ENCODE results near the gene LIPK.
"Not testable (repeated sequence)": the region's sequence is repeated elsewhere in the genome, so short reads cannot be mapped to it uniquely, and the experiment has no call there.

The LIPK gene

GRCh38 chr10:88705958-88706357 is at the start of gene LIPK:
Gene LIPK (plus strand): TSS chr10:88706249. CDS start chr10:88724544, 18,295 bp downstream.
- Histone ChIP-seq H3K9ac (ENCODE audit: low read depth, low read length) (no peak within 1 kb of the TSS), H3K27ac (ENCODE audit: low read depth, low read length) (peak within 1 kb of the TSS; percentile 79), H3K4me3 (ENCODE audit: low read depth, low read length) (no peak within 1 kb of the TSS), H3K27me3 (ENCODE audit: control insufficient read depth, insufficient read depth, low read length) (peaks cover 91% of the 10 kb centered on the region), H3K4me1 (ENCODE audit: control insufficient read depth, insufficient read depth, low read length) (peaks cover 29% of the 10 kb centered on the region), H3K9me3 (ENCODE audit: control insufficient read depth, insufficient read depth, low read length) (no peaks in the 10 kb centered on the region), H3K36me3 (ENCODE audit: control insufficient read depth, insufficient read depth, low read length) (no peaks in the 10 kb centered on the region)

- H3K4me1 ChIP-seq (ENCODE audit: control insufficient read depth, insufficient read depth, low read length): no peaks in the 10 kb centered on the region
- no peaks in the 10 kb centered on the region for H3K27me3 ChIP-seq (ENCODE audit: control insufficient read depth, insufficient read depth, low read length)
- no peaks in the 10 kb centered on the region for H3K36me3 ChIP-seq (ENCODE audit: control insufficient read depth, insufficient read depth, low read length)
- H3K4me3 ChIP-seq (ENCODE audit: low read depth, low read length): no peak overlapping the region
- H3K9me3 ChIP-seq (ENCODE audit: control insufficient read depth, insufficient read depth, low read length): no peaks in the 10 kb centered on the region
- no peak overlapping the region for H3K9ac ChIP-seq (ENCODE audit: low read depth, low read length)
- H3K27ac ChIP-seq (ENCODE audit: low read depth, low read length): no peak overlapping the region
Observed at GRCh38 chr10:88657901-88658300, 48.1 kb upstream of the LIPK start.

- H3K9me3 ChIP-seq (ENCODE audit: control insufficient read depth, insufficient read depth, low read length): no peaks in the 10 kb centered on the region
- no peak overlapping the region for H3K27ac ChIP-seq (ENCODE audit: low read depth, low read length)
- no peaks in the 10 kb centered on the region for H3K27me3 ChIP-seq (ENCODE audit: control insufficient read depth, insufficient read depth, low read length)
Observed at GRCh38 chr10:88659725-88660597, 46.1 kb upstream of the LIPK start.

GRCh38 chr10:88660598-88660884 is 45.5 kb upstream of the LIPK start:
- no peaks in the 10 kb centered on the region for H3K27me3 ChIP-seq (ENCODE audit: control insufficient read depth, insufficient read depth, low read length)
- H3K9ac ChIP-seq (ENCODE audit: low read depth, low read length): no peak overlapping the region
- H3K9me3 ChIP-seq (ENCODE audit: control insufficient read depth, insufficient read depth, low read length): no peaks in the 10 kb centered on the region
- H3K4me1 ChIP-seq (ENCODE audit: control insufficient read depth, insufficient read depth, low read length): no peaks in the 10 kb centered on the region
- H3K36me3 ChIP-seq (ENCODE audit: control insufficient read depth, insufficient read depth, low read length): no peaks in the 10 kb centered on the region
- H3K4me3 ChIP-seq (ENCODE audit: low read depth, low read length): no peak overlapping the region
- H3K27ac ChIP-seq (ENCODE audit: low read depth, low read length): no peak overlapping the region

More at GRCh38 chr10:88659725-88660597, 46.1 kb upstream of the LIPK start:
- no peak overlapping the region for H3K4me3 ChIP-seq (ENCODE audit: low read depth, low read length)
- no peaks in the 10 kb centered on the region for H3K4me1 ChIP-seq (ENCODE audit: control insufficient read depth, insufficient read depth, low read length)
- no peaks in the 10 kb centered on the region for H3K36me3 ChIP-seq (ENCODE audit: control insufficient read depth, insufficient read depth, low read length)
- no peak overlapping the region for H3K9ac ChIP-seq (ENCODE audit: low read depth, low read length)

GRCh38 chr10:88661018-88661417 is 45.0 kb upstream of the LIPK start:
- Histone ChIP-seq H3K4me3 (ENCODE audit: low read depth, low read length) (no peak overlapping the region), H3K36me3 (ENCODE audit: control insufficient read depth, insufficient read depth, low read length) (no peaks in the 10 kb centered on the region), H3K4me1 (ENCODE audit: control insufficient read depth, insufficient read depth, low read length) (no peaks in the 10 kb centered on the region), H3K9me3 (ENCODE audit: control insufficient read depth, insufficient read depth, low read length) (no peaks in the 10 kb centered on the region), H3K9ac (ENCODE audit: low read depth, low read length) (no peak overlapping the region), H3K27me3 (ENCODE audit: control insufficient read depth, insufficient read depth, low read length) (no peaks in the 10 kb centered on the region), H3K27ac (ENCODE audit: low read depth, low read length) (no peak overlapping the region)

- Histone ChIP-seq H3K27me3 (ENCODE audit: control insufficient read depth, insufficient read depth, low read length) (no peaks in the 10 kb centered on the region), H3K9ac (ENCODE audit: low read depth, low read length) (no peak overlapping the region), H3K4me1 (ENCODE audit: control insufficient read depth, insufficient read depth, low read length) (no peaks in the 10 kb centered on the region), H3K9me3 (ENCODE audit: control insufficient read depth, insufficient read depth, low read length) (no peaks in the 10 kb centered on the region), H3K27ac (ENCODE audit: low read depth, low read length) (no peak overlapping the region), H3K4me3 (ENCODE audit: low read depth, low read length) (no peak overlapping the region), H3K36me3 (ENCODE audit: control insufficient read depth, insufficient read depth, low read length) (no peaks in the 10 kb centered on the region)
Observed at GRCh38 chr10:88661577-88661976, 44.5 kb upstream of the LIPK start.

- not testable (repeated sequence) for H3K9me3 ChIP-seq (ENCODE audit: control insufficient read depth, insufficient read depth, low read length); H3K4me3 ChIP-seq (ENCODE audit: low read depth, low read length); H3K36me3 ChIP-seq (ENCODE audit: control insufficient read depth, insufficient read depth, low read length); H3K9ac ChIP-seq (ENCODE audit: low read depth, low read length); H3K27me3 ChIP-seq (ENCODE audit: control insufficient read depth, insufficient read depth, low read length); H3K27ac ChIP-seq (ENCODE audit: low read depth, low read length); H3K4me1 ChIP-seq (ENCODE audit: control insufficient read depth, insufficient read depth, low read length)
Observed at GRCh38 chr10:88663153-88663552, 42.9 kb upstream of the LIPK start.

- Histone ChIP-seq H3K27me3 (ENCODE audit: control insufficient read depth, insufficient read depth, low read length) (no peaks in the 10 kb centered on the region), H3K4me3 (ENCODE audit: low read depth, low read length) (no peak within 1 kb of the TSS)
Observed at GRCh38 chr10:88664142-88664541, 41.9 kb upstream of the LIPK start, which contains the start of gene LIPF. Gene LIPF (plus strand): TSS chr10:88664442. CDS start chr10:88667298, 2,856 bp downstream.

GRCh38 chr10:88668465-88668864 is 37.6 kb upstream of the LIPK start:
- Histone ChIP-seq H3K27ac (ENCODE audit: low read depth, low read length) (no peak overlapping the region), H3K36me3 (ENCODE audit: control insufficient read depth, insufficient read depth, low read length) (no peaks in the 10 kb centered on the region), H3K4me3 (ENCODE audit: low read depth, low read length) (no peak overlapping the region), H3K9ac (ENCODE audit: low read depth, low read length) (no peak overlapping the region), H3K4me1 (ENCODE audit: control insufficient read depth, insufficient read depth, low read length) (no peaks in the 10 kb centered on the region), H3K9me3 (ENCODE audit: control insufficient read depth, insufficient read depth, low read length) (no peaks in the 10 kb centered on the region), H3K27me3 (ENCODE audit: control insufficient read depth, insufficient read depth, low read length) (no peaks in the 10 kb centered on the region)

More at GRCh38 chr10:88664142-88664541, 41.9 kb upstream of the LIPK start, which contains the start of gene LIPF:
- H3K4me1 ChIP-seq (ENCODE audit: control insufficient read depth, insufficient read depth, low read length): no peaks in the 10 kb centered on the region
- H3K36me3 ChIP-seq (ENCODE audit: control insufficient read depth, insufficient read depth, low read length): no peaks in the 10 kb centered on the region
- H3K27ac ChIP-seq (ENCODE audit: low read depth, low read length): no peak within 1 kb of the TSS
- H3K9me3 ChIP-seq (ENCODE audit: control insufficient read depth, insufficient read depth, low read length): no peaks in the 10 kb centered on the region
- no peak within 1 kb of the TSS for H3K9ac ChIP-seq (ENCODE audit: low read depth, low read length)

- Histone ChIP-seq H3K4me3 (ENCODE audit: low read depth, low read length) (no peak overlapping the region), H3K27me3 (ENCODE audit: control insufficient read depth, insufficient read depth, low read length) (no peaks in the 10 kb centered on the region), H3K9ac (ENCODE audit: low read depth, low read length) (no peak overlapping the region), H3K36me3 (ENCODE audit: control insufficient read depth, insufficient read depth, low read length) (no peaks in the 10 kb centered on the region), H3K4me1 (ENCODE audit: control insufficient read depth, insufficient read depth, low read length) (no peaks in the 10 kb centered on the region), H3K27ac (ENCODE audit: low read depth, low read length) (no peak overlapping the region), H3K9me3 (ENCODE audit: control insufficient read depth, insufficient read depth, low read length) (no peaks in the 10 kb centered on the region)
Observed at GRCh38 chr10:88670497-88670896, 35.6 kb upstream of the LIPK start.

GRCh38 chr10:88672041-88672440 is 34.0 kb upstream of the LIPK start:
- Histone ChIP-seq H3K27ac (ENCODE audit: low read depth, low read length) (no peak overlapping the region), H3K4me1 (ENCODE audit: control insufficient read depth, insufficient read depth, low read length) (no peaks in the 10 kb centered on the region), H3K4me3 (ENCODE audit: low read depth, low read length) (no peak overlapping the region), H3K9me3 (ENCODE audit: control insufficient read depth, insufficient read depth, low read length) (no peaks in the 10 kb centered on the region), H3K27me3 (ENCODE audit: control insufficient read depth, insufficient read depth, low read length) (no peaks in the 10 kb centered on the region), H3K36me3 (ENCODE audit: control insufficient read depth, insufficient read depth, low read length) (no peaks in the 10 kb centered on the region), H3K9ac (ENCODE audit: low read depth, low read length) (no peak overlapping the region)

Data from HUES48 (cell line).